Measurements from ENCODE around the gene LPCAT1.

Gene LPCAT1

GRCh38 chr5:1492757-1493156 lies 31.0 kb downstream of the LPCAT1 start:
- TF ChIP-seq CTCF (IDR thresholded peaks at IDR 0.05; ENCODE audit: extremely low read depth, insufficient read depth, missing control alignments), result no peak
- DNase-seq (ENCODE audit: low spot score), result no peak
- in situ Hi-C loops (cut with MboI; ENCODE audit: low pct_unique_long_range_greater_than_20kb, low sequenced_read_pairs, unreplicated experiment), result no loop called here

DNA sequence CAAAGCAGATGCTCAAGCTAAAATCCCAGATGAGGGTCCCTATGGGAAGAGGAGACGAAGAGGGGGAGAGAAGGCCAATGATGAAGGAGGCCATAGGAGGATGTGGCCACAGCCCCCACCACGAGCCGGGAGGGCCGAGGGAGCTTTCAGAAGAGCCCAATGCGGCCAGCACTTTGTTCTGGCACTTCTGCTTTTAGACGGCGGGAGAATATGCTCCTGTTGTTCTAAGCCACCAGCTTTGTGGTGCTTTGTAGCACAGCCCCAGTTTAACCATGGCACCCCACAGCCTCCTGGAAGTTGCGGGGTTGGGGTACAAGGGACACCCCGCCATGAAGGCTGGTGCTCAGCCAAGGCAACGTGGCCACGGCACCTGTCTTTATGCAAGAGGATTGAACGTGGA lies 33.4 kb downstream of the LPCAT1 start:
- in situ Hi-C loops (cut with MboI; ENCODE audit: low pct_unique_long_range_greater_than_20kb, low sequenced_read_pairs, unreplicated experiment), result no loop called here

GRCh38 chr5:1489754-1490153 lies 34.0 kb downstream of the LPCAT1 start:
- no peak for DNase-seq (ENCODE audit: low spot score)
- no peak for TF ChIP-seq CTCF (IDR thresholded peaks at IDR 0.05; ENCODE audit: extremely low read depth, insufficient read depth, missing control alignments)
- in situ Hi-C loops (cut with MboI; ENCODE audit: low pct_unique_long_range_greater_than_20kb, low sequenced_read_pairs, unreplicated experiment), result no loop called here

More for the DNA sequence above, 33.4 kb downstream of the LPCAT1 start:
- no peak for DNase-seq (ENCODE audit: low spot score)
- no peak for TF ChIP-seq CTCF (IDR thresholded peaks at IDR 0.05; ENCODE audit: extremely low read depth, insufficient read depth, missing control alignments)

DNA sequence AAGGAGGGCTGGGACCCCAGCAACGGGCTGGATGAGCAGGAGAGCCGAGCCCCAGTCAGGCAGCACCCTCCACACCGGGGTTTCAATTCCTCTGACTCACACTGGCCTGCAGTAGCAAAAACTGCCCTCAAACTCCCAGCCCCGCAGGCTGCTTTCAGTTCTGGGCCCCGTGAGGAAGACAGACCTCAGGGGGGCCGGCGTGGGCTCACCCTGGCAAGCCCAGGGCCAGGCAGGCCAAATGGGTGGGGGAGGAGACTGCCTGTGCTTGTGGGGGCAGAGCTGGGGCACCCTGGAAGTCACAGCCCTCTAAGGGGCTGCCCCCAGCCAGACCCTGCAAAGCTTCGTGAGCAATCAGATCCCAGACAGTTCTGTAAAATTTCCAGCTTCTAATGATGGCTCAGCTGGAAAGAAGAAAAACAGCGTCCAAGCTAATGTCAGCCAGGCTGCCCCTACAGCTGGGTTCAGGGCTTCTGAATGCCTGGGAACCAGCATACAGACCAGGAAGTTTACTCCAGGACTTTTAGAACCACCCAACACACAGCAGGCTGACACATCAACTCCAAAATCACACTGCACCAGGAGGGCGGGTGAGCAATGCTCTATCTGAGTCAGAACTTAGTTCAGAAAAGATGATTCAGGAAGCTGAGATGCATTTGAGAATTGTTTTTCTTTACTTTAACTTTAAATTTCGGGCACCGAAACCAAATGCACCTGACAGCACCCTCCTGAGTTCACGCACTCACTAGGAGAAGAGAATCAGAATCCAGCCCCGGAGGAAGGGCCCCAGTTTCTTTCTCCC lies 34.7 kb downstream of the LPCAT1 start:
- peak; percentile 86 for DNase-seq (ENCODE audit: low spot score)
- no peak for TF ChIP-seq CTCF (IDR thresholded peaks at IDR 0.05; ENCODE audit: extremely low read depth, insufficient read depth, missing control alignments)
- in situ Hi-C loops (cut with MboI; ENCODE audit: low pct_unique_long_range_greater_than_20kb, low sequenced_read_pairs, unreplicated experiment), result no loop called here

GRCh38 chr5:1487079-1487764 lies 36.5 kb downstream of the LPCAT1 start:
- no peak for TF ChIP-seq CTCF (IDR thresholded peaks at IDR 0.05; ENCODE audit: extremely low read depth, insufficient read depth, missing control alignments)
- in situ Hi-C loops (cut with MboI; ENCODE audit: low pct_unique_long_range_greater_than_20kb, low sequenced_read_pairs, unreplicated experiment), result no loop called here

GRCh38 chr5:1486271-1486670 lies 37.5 kb downstream of the LPCAT1 start:
- no peak for DNase-seq (ENCODE audit: low spot score)
- in situ Hi-C loops (cut with MboI; ENCODE audit: low pct_unique_long_range_greater_than_20kb, low sequenced_read_pairs, unreplicated experiment), result no loop called here
- no peak for TF ChIP-seq CTCF (IDR thresholded peaks at IDR 0.05; ENCODE audit: extremely low read depth, insufficient read depth, missing control alignments)

More at GRCh38 chr5:1487079-1487764, 36.5 kb downstream of the LPCAT1 start:
- no peak for DNase-seq (ENCODE audit: low spot score)
